GM12878 (cell line): ENCODE data around the gene DNPEP. TPM values are rescaled to one million over a fixed set of nuclear protein-coding genes. Genes with fewer than 3 reads are reported as not detected.

Experiments
- ATAC-seq: fragments of 200-7000 bp; cut with Tn5 transposase; 3 replicates; pipeline ENCODE4 v1.9.1; 2020; ENCODE audit warnings: mild to moderate bottlenecking, moderate library complexity
- BruUV-seq: library from RNA; stranded (reverse); fragments of 400-500 nt; replicated peaks from 2 replicates; lab custom pipeline; 2021; lab: Mats Ljungman, UMichigan
- CTCF ChIA-PET: fragments of 300-600 bp; sonication (Branson Sonifier 250); formaldehyde crosslinking; extraction: SDS; loops from one replicate; lab custom pipeline; 2021; ENCODE audit warnings: inconsistent platforms; lab: Yijun Ruan, JAX
- POLR2A ChIA-PET: fragments of 350-600 bp; formaldehyde crosslinking; extraction: SDS; loops from one replicate; lab custom pipeline; 2021; ENCODE audit warnings: inconsistent platforms; lab: Charles Lee
- RAD21 ChIA-PET: fragments of 300-600 bp; sonication (Branson Sonifier 250); formaldehyde crosslinking; loops from one replicate; lab custom pipeline; 2023; ENCODE audit warnings: antibody characterized with exemption; ENCODE audit not compliant: unreplicated experiment; lab: Charles Lee
- SMC1A ChIA-PET: fragments of 300-600 bp; sonication (Branson Sonifier 250); formaldehyde crosslinking; loops from one replicate; lab custom pipeline; 2023; ENCODE audit not compliant: unreplicated experiment, uncharacterized antibody; lab: Charles Lee
- DNase-seq: peaks from one replicate; pipeline ENCODE4 v3.0.0-alpha.2; 2011; ENCODE audit warnings: low read depth, low spot score
- FAIRE-seq: peaks from 3 replicates; lab custom pipeline; 2011; peaks lifted over from hg19 to GRCh38; lab: Jason Lieb, UNC
- H2AFZ ChIP-seq: 2 replicates; pipeline ENCODE4 v1.6.0; 2011; ENCODE audit warnings: low read depth, low read length, control low read depth; ENCODE audit not compliant: control insufficient read depth
- H3K27ac ChIP-seq: 2 replicates; pipeline ENCODE4 v1.5.1; 2011; ENCODE audit warnings: control low read depth; ENCODE audit not compliant: control insufficient read depth, insufficient read depth
- H3K27me3 ChIP-seq, 2 experiments: replicated peaks in 1 of 2; 2 replicates each; pipeline versions ENCODE4 v1.6.0 to v1.6.1; 2011; ENCODE audit warnings: low read length in 1 of 2; ENCODE audit not compliant: control insufficient read depth in 2 of 2, insufficient read depth in 2 of 2
- H3K36me3 ChIP-seq, 2 experiments: 2 replicates each; pipeline ENCODE4 v1.5.1; 2011; ENCODE audit warnings: low read length in 1 of 2; ENCODE audit not compliant: control insufficient read depth in 2 of 2, insufficient read depth in 2 of 2
- H3K4me1 ChIP-seq: 2 replicates; pipeline ENCODE4 v1.6.1; 2011; ENCODE audit warnings: mild to moderate bottlenecking, low read length, moderate library complexity, mixed read lengths; ENCODE audit not compliant: control insufficient read depth, insufficient read depth
- H3K4me2 ChIP-seq: 2 replicates; pipeline ENCODE4 v1.6.0; 2011; ENCODE audit warnings: control low read depth; ENCODE audit not compliant: control insufficient read depth, insufficient read depth
- H3K4me3 ChIP-seq: fragments of 200-600 bp; sonication (generic); 2 replicates; pipeline ENCODE4 v1.5.1; 2016
- H3K79me2 ChIP-seq: 2 replicates; pipeline ENCODE4 v1.6.0; 2011; ENCODE audit warnings: low read length; ENCODE audit not compliant: control insufficient read depth, insufficient read depth
- H3K9ac ChIP-seq: 2 replicates; pipeline ENCODE4 v1.8.0; 2011; ENCODE audit warnings: low read length, control low read depth, mixed read lengths; ENCODE audit not compliant: control insufficient read depth, insufficient read depth
- H3K9me3 ChIP-seq: replicated peaks from 3 replicates; pipeline ENCODE4 v1.5.1; 2011; ENCODE audit warnings: mild to moderate bottlenecking, low read length; ENCODE audit not compliant: control insufficient read depth, insufficient read depth
- H4K20me1 ChIP-seq: 2 replicates; pipeline ENCODE4 v1.6.0; 2011; ENCODE audit not compliant: control insufficient read depth, insufficient read depth
- CBX5 ChIP-seq: sonication (generic); IDR thresholded peaks from 2 replicates; pipeline ENCODE4 v1.6.1; 2016; ENCODE audit warnings: low read depth, moderate library complexity, mild to moderate bottlenecking, inconsistent platforms
- IRF5 ChIP-seq: fragments of 450-650 bp; IDR thresholded peaks from 2 replicates; pipeline ENCODE4 v1.6.1; 2017; ENCODE audit warnings: borderline replicate concordance
- REST ChIP-seq: IDR thresholded peaks from 2 replicates; pipeline ENCODE4 v1.6.1; 2012; ENCODE audit warnings: mild to moderate bottlenecking, low read depth, low read length
- WGBS: methylation state at CpG from one replicate; pipeline ENCODE4 v1.1.6; 2016; ENCODE audit warnings: low lambda C conversion rate; ENCODE audit not compliant: insufficient replicate concordance, insufficient coverage; ENCODE audit errors: missing lambda C conversion rate; 5-methylcytosine and 5-hydroxymethylcytosine counted together
- in situ Hi-C: fragments of 300-500 bp; cut with MboI; formaldehyde crosslinking; loops from 9 replicates; pipeline ENCODE4 v1.14.3; 2018; ENCODE audit warnings: mixed read lengths
- intact Hi-C: fragments of 100-400 bp; cut with micrococcal nuclease; formaldehyde crosslinking; loops from one replicate; pipeline ENCODE4 v1.14.2; 2022; ENCODE audit not compliant: unreplicated experiment
- polyA plus RNA-seq, 11 experiments: library from polyadenylated mRNA; depleted of rRNA in 4 of 11; unstranded in 6 of 11; stranded (reverse) in 5 of 11; fragments of >200 nt; fragmentation: Nextera tagmentation in 4 of 11; fragmentation: Illumina TruSeq in 1 of 11; extraction: Ambion mirVana in 4 of 11; extraction: Trizol in 1 of 11; gene quantifications; 1 replicate in 1 of 11; 2 replicates in 10 of 11; pipeline versions ENCODE4 v1.2.1 to v1.2.3, GENCODE V29; 2011 to 2016; ENCODE audit warnings: inconsistent platforms in 2 of 11, missing spikeins in 2 of 11, low read depth in 1 of 11
- total RNA-seq, 4 experiments: library from RNA; depleted of rRNA in 3 of 4; stranded (reverse); fragments of >200 nt in 3 of 4; fragmentation: Illumina TruSeq in 1 of 4; extraction: Trizol in 1 of 4; gene quantifications; 2 replicates each; pipeline versions ENCODE4 v1.2.1 to v1.2.3, GENCODE V29; 2013 to 2021

DNPEP gene
- total and polyA plus RNA-seq, 10 of the 15 experiments (the other 5 are each of a cell fraction or from before 2014, with no cell fraction given): 33.1 to 82.0 (median 64.1) TPM

- no peak within 1 kb of the TSS for H3K4me2 ChIP-seq
- no peaks in the 10 kb centered on the region for H3K36me3 ChIP-seq
- intact Hi-C loops (no loop called here), in situ Hi-C loops (no loop called here)
- ChIA-PET SMC1A (no interaction called here), POLR2A (no interaction called here), CTCF (no interaction called here), RAD21 (no interaction called here)
- no peak within 1 kb of the TSS for H3K27ac ChIP-seq
- H4K20me1 ChIP-seq: no peaks in the 10 kb centered on the region
- H3K9me3 ChIP-seq: peaks cover 2% of the 10 kb centered on the region; the same call in 1 of the 3 replicates
- DNase-seq: no peak
- peaks cover 0 to 5% of the 10 kb centered on the region in 2 experiments; a peak in 3 of 4 replicates for H3K27me3 ChIP-seq
- no TSS peak for BruUV-seq
- H3K4me3 ChIP-seq: no peak within 1 kb of the TSS
- no peak for ATAC-seq
- no peaks in the 10 kb centered on the region for H3K4me1 ChIP-seq
- TF ChIP-seq IRF5: no peak
- no peak within 1 kb of the TSS for H2AFZ ChIP-seq
- FAIRE-seq: no peak
- WGBS: 40% methylated on average over 19 of the region's 24 CpGs
- H3K79me2 ChIP-seq: no peaks in the 10 kb centered on the region
- H3K9ac ChIP-seq: no peak within 1 kb of the TSS
These were observed 55.2 kb downstream of the DNPEP start, which contains the start of gene RESP18 for GRCh38 chr2:219332542-219332941. Gene RESP18 (minus strand): TSS chr2:219332744.

- DNase-seq: no peak
- Histone ChIP-seq H3K27me3 (peaks cover 0 to 5% of the 10 kb centered on the region in 2 experiments; a peak in 3 of 4 replicates), H3K4me1 (no peaks in the 10 kb centered on the region), H3K4me3 (no peak overlapping the region)
- ChIA-PET RAD21 (no interaction called here), POLR2A (no interaction called here)
- in situ Hi-C loops: no loop called here
- TF ChIP-seq CBX5 (no peak), REST (peak; percentile 83)
- TF ChIP-seq, all 136 proteins: peak for 1
- ChIA-PET CTCF (no interaction called here), SMC1A (no interaction called here)
- Histone ChIP-seq H3K27ac (no peak overlapping the region), H3K79me2 (no peaks in the 10 kb centered on the region), H3K4me2 (no peak overlapping the region), H4K20me1 (no peaks in the 10 kb centered on the region), H3K9me3 (peaks cover 2% of the 10 kb centered on the region; the same call in 1 of the 3 replicates), H3K36me3 (no peaks in the 10 kb centered on the region), H2AFZ (no peak overlapping the region), H3K9ac (no peak overlapping the region)
- peak; percentile 29; the same call in 1 of the 3 replicates for ATAC-seq
- intact Hi-C loops: no loop called here
- no TSS peak for BruUV-seq
- no peak for FAIRE-seq
- WGBS: 38% methylated on average over 39 of the region's 39 CpGs
These were observed 56.0 kb downstream of the DNPEP start for GRCh38 chr2:219331560-219332213.
